Naive thymus-derived CD4-positive, alpha-beta T cell (primary cell): ENCODE results near the gene OXCT1. TPM values are rescaled to one million over a fixed set of nuclear protein-coding genes. Genes with fewer than 3 reads are reported as not detected.
A peak's percentile ranks its signal among the peaks of the same experiment; 100 is the strongest.

ENCODE experiments used
- ATAC-seq: fragments of 150-1000 bp; cut with Tn5 transposase; 2 replicates; pipeline ENCODE4 v1.10.0; 2021; ENCODE audit warnings: mild to moderate bottlenecking, moderate library complexity
- CTCF ChIA-PET: fragments of 350-600 bp; sonication (Branson Sonifier 250); formaldehyde crosslinking; loops from one replicate; lab custom pipeline; 2021; ENCODE audit warnings: antibody characterized with exemption; lab: Charles Lee
- POLR2A ChIA-PET: fragments of 350-600 bp; sonication (Branson Sonifier 250); formaldehyde crosslinking; loops from one replicate; lab custom pipeline; 2021; ENCODE audit warnings: antibody characterized with exemption, inconsistent platforms; lab: Charles Lee
- DNase-seq, 9 donors: peaks; one replicate each; pipeline versions ENCODE4 v3.0.0 to v3.0.0-alpha.2; 2020 to 2022; ENCODE audit warnings: mixed read lengths in 1 of 9
- H3K27ac ChIP-seq: one replicate; pipeline ENCODE4 v1.7.0; 2013; ENCODE audit warnings: mild to moderate bottlenecking, low read depth, low read length, moderate library complexity
- H3K27me3 ChIP-seq, 2 donors: one replicate each; pipeline ENCODE4 v1.7.0; 2013; ENCODE audit warnings: low read length in 2 of 2, mild to moderate bottlenecking in 2 of 2, moderate library complexity in 2 of 2; ENCODE audit not compliant: control insufficient read depth in 2 of 2, insufficient read depth in 2 of 2
- H3K36me3 ChIP-seq, 3 experiments: 1 replicate in 2 of 3; 2 replicates in 1 of 3; pipeline ENCODE4 v1.7.0; 2013; ENCODE audit warnings: low read length in 3 of 3, mild to moderate bottlenecking in 3 of 3, moderate library complexity in 1 of 3; ENCODE audit not compliant: insufficient read depth in 3 of 3, control insufficient read depth in 2 of 3
- H3K4me1 ChIP-seq, 2 donors: one replicate each; pipeline ENCODE4 v1.7.0; 2013; ENCODE audit warnings: low read length in 2 of 2, mild to moderate bottlenecking in 2 of 2, moderate library complexity in 1 of 2; ENCODE audit not compliant: control insufficient read depth in 2 of 2, insufficient read depth in 2 of 2
- H3K4me3 ChIP-seq: 2 replicates; pipeline ENCODE4 v1.7.0; 2013; ENCODE audit warnings: mild to moderate bottlenecking, low read length
- H3K9me3 ChIP-seq, 3 experiments: 1 replicate in 2 of 3; 2 replicates in 1 of 3; pipeline ENCODE4 v1.7.0; 2013; ENCODE audit warnings: low read length in 3 of 3; ENCODE audit not compliant: control insufficient read depth in 2 of 3
- H3K27ac Mint-ChIP-seq, 9 donors: one replicate each; pipeline ENCODE4 v1.8.0; 2020 to 2022; ENCODE audit warnings: mixed read lengths in 9 of 9, mild to moderate bottlenecking in 8 of 9, moderate library complexity in 5 of 9, inconsistent platforms in 2 of 9
- H3K27me3 Mint-ChIP-seq, 5 donors: one replicate each; pipeline ENCODE4 v1.8.0; 2021 to 2022; ENCODE audit warnings: mixed read lengths in 5 of 5, mild to moderate bottlenecking in 1 of 5
- H3K36me3 Mint-ChIP-seq, 5 donors: one replicate each; pipeline ENCODE4 v1.8.0; 2020 to 2022; ENCODE audit warnings: mixed read lengths in 5 of 5, mild to moderate bottlenecking in 3 of 5, inconsistent platforms in 1 of 5
- H3K4me1 Mint-ChIP-seq, 7 donors: one replicate each; pipeline ENCODE4 v1.8.0; 2020 to 2022; ENCODE audit warnings: mixed read lengths in 7 of 7, mild to moderate bottlenecking in 3 of 7, inconsistent platforms in 1 of 7
- H3K4me3 Mint-ChIP-seq, 10 donors: one replicate each; pipeline ENCODE4 v1.8.0; 2020 to 2022; ENCODE audit warnings: mild to moderate bottlenecking in 10 of 10, mixed read lengths in 10 of 10, moderate library complexity in 6 of 10, inconsistent platforms in 2 of 10
- H3K9me3 Mint-ChIP-seq, 11 donors: one replicate each; pipeline ENCODE4 v1.8.0; 2020 to 2022; ENCODE audit warnings: mixed read lengths in 11 of 11, mild to moderate bottlenecking in 4 of 11, inconsistent platforms in 1 of 11, moderate library complexity in 1 of 11
- intact Hi-C, 2 donors: fragments of 100-400 bp; cut with micrococcal nuclease; formaldehyde crosslinking; loops; one replicate each; pipeline ENCODE4 v1.15.1; 2023
- polyA plus RNA-seq, 2 donors: library from polyadenylated mRNA; unstranded; fragments of 300-500 nt; fragmentation: Illumina TruSeq; gene quantifications; one replicate each; pipeline ENCODE4 v1.2.3, GENCODE V29; 2021
- total RNA-seq, 6 experiments: library from RNA in 5 of 6; stranded (reverse) in 5 of 6; gene quantifications; 1 replicate in 5 of 6; 2 replicates in 1 of 6; pipeline ENCODE4 v1.2.3 and lab custom pipeline; 2021 to 2026

OXCT1 gene
- total and polyA plus RNA-seq, 7 experiments from 2014 or later, result 18.6 to 53.1 (median 30.0) TPM

- no peak overlapping the region for H3K4me3 ChIP-seq
Observed at GRCh38 chr5:41695920-41696582, 174.2 kb downstream of the OXCT1 start.

GRCh38 chr5:41686767-41687166 lies 183.5 kb downstream of the OXCT1 start:
- no peak overlapping the region for H3K4me3 ChIP-seq
- CTCF ChIA-PET, result no interaction called here
- H3K9me3 Mint-ChIP-seq, result peaks cover 0 to 5% (median 0%) of the 10 kb centered on the region in 11 donors
- no peaks in the 10 kb centered on the region for H3K36me3 ChIP-seq
- H3K4me3 Mint-ChIP-seq, result no peak overlapping the region
- no peaks in the 10 kb centered on the region for H3K36me3 Mint-ChIP-seq
- POLR2A ChIA-PET, result no interaction called here
- no peaks in the 10 kb centered on the region for H3K9me3 ChIP-seq
- no peak overlapping the region for H3K27ac Mint-ChIP-seq
- intact Hi-C loops, result no loop called here
- no peak for ATAC-seq
- H3K27me3 Mint-ChIP-seq, result peaks cover 0 to 17% (median 11%) of the 10 kb centered on the region in 5 donors
- no peaks in the 10 kb centered on the region for H3K4me1 Mint-ChIP-seq
- H3K27ac ChIP-seq, result no peak overlapping the region
- DNase-seq, result no peak
- peaks cover 0 to 2% of the 10 kb centered on the region in 2 donors for H3K27me3 ChIP-seq
- H3K4me1 ChIP-seq, result no peaks in the 10 kb centered on the region

More at GRCh38 chr5:41695920-41696582, 174.2 kb downstream of the OXCT1 start:
- Histone ChIP-seq H3K9me3 (peaks cover 0 to 5% (median 0%) of the 10 kb centered on the region in 3 experiments), H3K27ac (no peak overlapping the region), H3K27me3 (no peaks in the 10 kb centered on the region), H3K36me3 (no peaks in the 10 kb centered on the region), H3K4me1 (no peaks in the 10 kb centered on the region)
- Mint-ChIP-seq H3K27ac (peak overlapping the region in 1 of 9 donors; percentile 5), H3K9me3 (peaks cover 0 to 20% (median 2%) of the 10 kb centered on the region in 11 donors), H3K4me1 (no peaks in the 10 kb centered on the region), H3K36me3 (no peaks in the 10 kb centered on the region), H3K4me3 (no peak overlapping the region), H3K27me3 (peaks cover 10 to 40% (median 14%) of the 10 kb centered on the region in 5 donors)
- DNase-seq (no peak), ATAC-seq (no peak)
- intact Hi-C loops, result loop anchor here in 1 of 2 donors (1.0 kb wide), 1 partner anchor 147 kb away; no protein-coding TSS in a partner anchor
- POLR2A ChIA-PET, result no interaction called here
- CTCF ChIA-PET, result no interaction called here

GRCh38 chr5:41686191-41686590 lies 184.0 kb downstream of the OXCT1 start:
- Histone ChIP-seq H3K4me3 (no peak overlapping the region), H3K9me3 (no peaks in the 10 kb centered on the region), H3K27me3 (peaks cover 0 to 2% of the 10 kb centered on the region in 2 donors), H3K4me1 (no peaks in the 10 kb centered on the region), H3K27ac (no peak overlapping the region), H3K36me3 (no peaks in the 10 kb centered on the region)
- no peaks in the 10 kb centered on the region for H3K4me1 Mint-ChIP-seq
- ChIA-PET CTCF (no interaction called here), POLR2A (no interaction called here)
- no peaks in the 10 kb centered on the region for H3K36me3 Mint-ChIP-seq
- ATAC-seq (no peak), DNase-seq (no peak)
- H3K4me3 Mint-ChIP-seq, result no peak overlapping the region
- H3K9me3 Mint-ChIP-seq, result peaks cover 0 to 5% (median 0%) of the 10 kb centered on the region in 11 donors
- H3K27ac Mint-ChIP-seq, result no peak overlapping the region
- intact Hi-C loops, result no loop called here
- peaks cover 0 to 17% (median 11%) of the 10 kb centered on the region in 5 donors for H3K27me3 Mint-ChIP-seq

- Histone ChIP-seq H3K36me3 (no peaks in the 10 kb centered on the region), H3K27ac (no peak overlapping the region), H3K27me3 (peaks cover 0 to 2% of the 10 kb centered on the region in 2 donors), H3K4me1 (no peaks in the 10 kb centered on the region), H3K4me3 (no peak overlapping the region), H3K9me3 (no peaks in the 10 kb centered on the region)
- ChIA-PET CTCF (no interaction called here), POLR2A (no interaction called here)
- intact Hi-C loops, result no loop called here
- Mint-ChIP-seq H3K4me3 (no peak overlapping the region), H3K9me3 (peaks cover 0 to 13% (median 3%) of the 10 kb centered on the region in 11 donors), H3K36me3 (no peaks in the 10 kb centered on the region), H3K27me3 (peaks cover 5 to 23% (median 17%) of the 10 kb centered on the region in 5 donors), H3K4me1 (peaks cover 0 to 1% (median 0%) of the 10 kb centered on the region in 7 donors), H3K27ac (no peak overlapping the region)
- ATAC-seq (no peak), DNase-seq (no peak)
Observed at GRCh38 chr5:41683181-41683580, 187.0 kb downstream of the OXCT1 start.

- POLR2A ChIA-PET, result no interaction called here
- H3K27me3 Mint-ChIP-seq, result peaks cover 5 to 23% (median 17%) of the 10 kb centered on the region in 5 donors
Observed at GRCh38 chr5:41682641-41683040, 187.6 kb downstream of the OXCT1 start.

GRCh38 chr5:41681840-41682239 lies 188.4 kb downstream of the OXCT1 start:
- H3K36me3 ChIP-seq, result no peaks in the 10 kb centered on the region
- no peaks in the 10 kb centered on the region for H3K4me1 ChIP-seq
- DNase-seq (no peak), ATAC-seq (no peak)
- H3K4me3 ChIP-seq, result no peak overlapping the region
- no peaks in the 10 kb centered on the region for H3K9me3 ChIP-seq
- ChIA-PET POLR2A (no interaction called here), CTCF (no interaction called here)
- H3K27me3 ChIP-seq, result peaks cover 0 to 2% of the 10 kb centered on the region in 2 donors
- peaks cover 0 to 1% (median 0%) of the 10 kb centered on the region in 7 donors for H3K4me1 Mint-ChIP-seq
- H3K27ac ChIP-seq, result no peak overlapping the region
- H3K27ac Mint-ChIP-seq, result peak overlapping the region in 1 of 9 donors; percentile 3
- H3K4me3 Mint-ChIP-seq, result no peak overlapping the region
- intact Hi-C loops, result no loop called here
- H3K9me3 Mint-ChIP-seq, result peaks cover 0 to 13% (median 3%) of the 10 kb centered on the region in 11 donors
- H3K27me3 Mint-ChIP-seq, result peaks cover 5 to 23% (median 17%) of the 10 kb centered on the region in 5 donors
- H3K36me3 Mint-ChIP-seq, result no peaks in the 10 kb centered on the region

More at GRCh38 chr5:41682641-41683040, 187.6 kb downstream of the OXCT1 start:
- peaks cover 0 to 13% (median 3%) of the 10 kb centered on the region in 11 donors for H3K9me3 Mint-ChIP-seq
- H3K4me3 Mint-ChIP-seq, result no peak overlapping the region
- peaks cover 0 to 2% of the 10 kb centered on the region in 2 donors for H3K27me3 ChIP-seq
- H3K27ac ChIP-seq, result no peak overlapping the region
- H3K9me3 ChIP-seq, result no peaks in the 10 kb centered on the region
- no peak for DNase-seq
- intact Hi-C loops, result no loop called here
- H3K4me1 ChIP-seq, result no peaks in the 10 kb centered on the region
- CTCF ChIA-PET, result no interaction called here
- no peak overlapping the region for H3K4me3 ChIP-seq
- H3K36me3 Mint-ChIP-seq, result no peaks in the 10 kb centered on the region
- peaks cover 0 to 1% (median 0%) of the 10 kb centered on the region in 7 donors for H3K4me1 Mint-ChIP-seq
- no peak for ATAC-seq
- no peak overlapping the region for H3K27ac Mint-ChIP-seq
- H3K36me3 ChIP-seq, result no peaks in the 10 kb centered on the region
